ENCODE results near the gene YTHDF1. TPM values are rescaled to one million over a fixed set of nuclear protein-coding genes. Genes with fewer than 3 reads are reported as not detected.

The YTHDF1 gene
- total and polyA plus RNA-seq, 2 experiments from 2014 or later = 29.5 to 40.0 TPM

GRCh38 chr20:63181226-63181625, 34.7 kb downstream of the YTHDF1 start:
- Histone ChIP-seq H3K36me3 (no peaks in the 10 kb centered on the region), H3K27ac (no peak overlapping the region), H3K27me3 (peaks cover 55% of the 10 kb centered on the region), H3K4me1 (ENCODE audit: low read depth) (peaks cover 8% of the 10 kb centered on the region), H3K4me3 (no peak overlapping the region), H3K9me3 (ENCODE audit: low read depth) (no peaks in the 10 kb centered on the region)
- no peak for TF ChIP-seq CTCF (IDR thresholded peaks at IDR 0.05; ENCODE audit: low read depth, low read length)
- DNase-seq (ENCODE audit: low read depth in 1 of 2, low spot score in 1 of 2) = no peak

GRCh38 chr20:63180569-63181185, 35.3 kb downstream of the YTHDF1 start:
- H3K27ac ChIP-seq = no peak overlapping the region
- no peak for TF ChIP-seq CTCF (IDR thresholded peaks at IDR 0.05; ENCODE audit: low read depth, low read length)
- H3K27me3 ChIP-seq = peaks cover 60% of the 10 kb centered on the region
- peaks cover 8% of the 10 kb centered on the region for H3K4me1 ChIP-seq (ENCODE audit: low read depth)
- no peak overlapping the region for H3K4me3 ChIP-seq
- no peak for DNase-seq (ENCODE audit: low read depth in 1 of 2, low spot score in 1 of 2)
- no peaks in the 10 kb centered on the region for H3K36me3 ChIP-seq
- H3K9me3 ChIP-seq (ENCODE audit: low read depth) = no peaks in the 10 kb centered on the region

- no peak for TF ChIP-seq CTCF (IDR thresholded peaks at IDR 0.05; ENCODE audit: low read depth, low read length)
- Histone ChIP-seq H3K4me1 (ENCODE audit: low read depth) (peaks cover 12% of the 10 kb centered on the region), H3K27ac (no peak overlapping the region), H3K36me3 (no peaks in the 10 kb centered on the region), H3K27me3 (peaks cover 68% of the 10 kb centered on the region), H3K4me3 (no peak overlapping the region), H3K9me3 (ENCODE audit: low read depth) (no peaks in the 10 kb centered on the region)
- no peak for DNase-seq (ENCODE audit: low read depth in 1 of 2, low spot score in 1 of 2)
Measured at GRCh38 chr20:63179687-63180568, 36.0 kb downstream of the YTHDF1 start.

- no peak overlapping the region for H3K27ac ChIP-seq
- DNase-seq (ENCODE audit: low read depth in 1 of 2, low spot score in 1 of 2) = peak in 1 of 2 donors; percentile 46
- peaks cover 12% of the 10 kb centered on the region for H3K4me1 ChIP-seq (ENCODE audit: low read depth)
- TF ChIP-seq CTCF (IDR thresholded peaks at IDR 0.05; ENCODE audit: low read depth, low read length) = peak; percentile 41
- peak overlapping the region; percentile 13 for H3K4me3 ChIP-seq
- H3K9me3 ChIP-seq (ENCODE audit: low read depth) = no peaks in the 10 kb centered on the region
- H3K27me3 ChIP-seq = peaks cover 76% of the 10 kb centered on the region
- no peaks in the 10 kb centered on the region for H3K36me3 ChIP-seq
Measured at GRCh38 chr20:63178889-63179686, 36.8 kb downstream of the YTHDF1 start.

- H3K36me3 ChIP-seq = no peaks in the 10 kb centered on the region
- no peak for DNase-seq (ENCODE audit: low read depth in 1 of 2, low spot score in 1 of 2)
- no peak for TF ChIP-seq CTCF (IDR thresholded peaks at IDR 0.05; ENCODE audit: low read depth, low read length)
- H3K4me1 ChIP-seq (ENCODE audit: low read depth) = peaks cover 12% of the 10 kb centered on the region
- no peaks in the 10 kb centered on the region for H3K9me3 ChIP-seq (ENCODE audit: low read depth)
- H3K4me3 ChIP-seq = no peak overlapping the region
- H3K27ac ChIP-seq = no peak overlapping the region
- peaks cover 82% of the 10 kb centered on the region for H3K27me3 ChIP-seq
Measured at GRCh38 chr20:63178446-63178820, 37.5 kb downstream of the YTHDF1 start.
